GM10266 (cell line): ENCODE results near the gene ZNF800.

Source experiments
- DNase-seq: peaks from one replicate; pipeline ENCODE4 v3.0.0; 2012; ENCODE audit errors: extremely low spot score
- TF ChIP-seq, protein P1 (sequence below): IDR thresholded peaks from 2 replicates; pipeline ENCODE4 v1.5.1; 2012; ENCODE audit warnings: mild to moderate bottlenecking, low read depth; ENCODE audit not compliant: control insufficient read depth, insufficient read depth; ENCODE audit errors: missing control alignments

The ZNF800 gene

DNA sequence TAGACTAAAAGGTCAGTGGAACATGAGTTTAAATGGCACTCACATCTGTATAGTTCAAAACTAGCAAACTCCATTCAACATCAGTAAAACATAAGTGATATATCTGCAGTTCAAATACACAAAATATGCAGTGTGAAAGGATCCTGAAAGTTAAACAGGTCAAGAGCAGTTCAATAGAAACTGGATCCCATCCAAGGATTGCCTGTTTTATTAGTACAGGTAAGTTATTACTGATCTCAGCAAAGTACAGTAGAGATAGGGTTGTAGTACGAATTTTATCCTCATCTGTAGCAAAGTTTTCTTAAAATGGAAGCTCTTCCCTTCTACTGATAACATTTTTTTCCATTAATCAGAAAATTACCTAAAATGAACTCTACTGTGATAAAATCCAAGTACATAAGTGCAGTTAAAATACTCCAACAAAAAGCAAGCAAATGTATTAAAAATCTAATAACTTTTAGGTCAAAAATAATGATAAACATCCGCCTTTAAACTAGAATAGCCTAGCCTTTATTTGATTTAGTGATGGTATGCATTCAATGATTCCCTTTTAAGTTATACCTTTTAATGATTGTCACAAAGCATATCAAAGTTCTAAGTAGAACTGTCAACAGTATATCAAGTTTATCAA is 2.2 kb downstream of the ZNF800 start:
- no peak for DNase-seq
- TF ChIP-seq, protein P1, sequence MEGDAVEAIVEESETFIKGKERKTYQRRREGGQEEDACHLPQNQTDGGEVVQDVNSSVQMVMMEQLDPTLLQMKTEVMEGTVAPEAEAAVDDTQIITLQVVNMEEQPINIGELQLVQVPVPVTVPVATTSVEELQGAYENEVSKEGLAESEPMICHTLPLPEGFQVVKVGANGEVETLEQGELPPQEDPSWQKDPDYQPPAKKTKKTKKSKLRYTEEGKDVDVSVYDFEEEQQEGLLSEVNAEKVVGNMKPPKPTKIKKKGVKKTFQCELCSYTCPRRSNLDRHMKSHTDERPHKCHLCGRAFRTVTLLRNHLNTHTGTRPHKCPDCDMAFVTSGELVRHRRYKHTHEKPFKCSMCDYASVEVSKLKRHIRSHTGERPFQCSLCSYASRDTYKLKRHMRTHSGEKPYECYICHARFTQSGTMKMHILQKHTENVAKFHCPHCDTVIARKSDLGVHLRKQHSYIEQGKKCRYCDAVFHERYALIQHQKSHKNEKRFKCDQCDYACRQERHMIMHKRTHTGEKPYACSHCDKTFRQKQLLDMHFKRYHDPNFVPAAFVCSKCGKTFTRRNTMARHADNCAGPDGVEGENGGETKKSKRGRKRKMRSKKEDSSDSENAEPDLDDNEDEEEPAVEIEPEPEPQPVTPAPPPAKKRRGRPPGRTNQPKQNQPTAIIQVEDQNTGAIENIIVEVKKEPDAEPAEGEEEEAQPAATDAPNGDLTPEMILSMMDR: no peak

- no peak for DNase-seq
- TF ChIP-seq, protein P1: no peak
Observed at GRCh38 chr7:127389321-127389720, 3.2 kb downstream of the ZNF800 start.

DNA sequence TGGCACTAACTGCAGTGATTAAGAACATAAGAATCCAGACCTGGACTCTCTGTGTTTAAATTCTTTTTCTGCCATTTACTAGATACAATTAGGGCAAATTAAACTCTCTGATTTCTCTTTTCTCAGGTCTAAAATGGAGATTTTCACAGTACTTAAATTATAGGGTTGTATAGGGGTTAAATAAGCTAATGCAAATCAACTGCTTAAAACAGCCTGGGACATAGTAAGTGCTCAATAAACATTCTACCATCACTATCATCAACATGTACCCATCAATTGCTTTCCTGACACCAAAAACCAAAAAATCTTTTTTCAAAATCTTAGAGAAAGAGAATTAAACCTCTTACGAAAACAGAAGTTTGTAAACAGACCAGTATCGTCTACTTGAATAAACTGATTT is 4.5 kb downstream of the ZNF800 start:
- TF ChIP-seq, protein P1: no peak
- no peak for DNase-seq

GRCh38 chr7:127383123-127383835 is 9.2 kb downstream of the ZNF800 start:
- no peak for DNase-seq
- TF ChIP-seq, protein P1: no peak

GRCh38 chr7:127382301-127383085 is 10.0 kb downstream of the ZNF800 start:
- TF ChIP-seq, protein P1: no peak
- DNase-seq: no peak

GRCh38 chr7:127380479-127380878 is 12.0 kb downstream of the ZNF800 start:
- TF ChIP-seq, protein P1: no peak
- no peak for DNase-seq
